Natural killer cell (primary cell): ENCODE measurements around the gene CAMP. TPM values are rescaled to one million over a fixed set of nuclear protein-coding genes. Genes with fewer than 3 reads are reported as not detected.
"Not testable (repeated sequence)": the region's sequence is repeated elsewhere in the genome, so short reads cannot be mapped to it uniquely, and the experiment has no call there.

Source experiments
- ATAC-seq, 3 donors: fragments of 150-1000 bp in 2 of 3; fragments of 200-7000 bp in 1 of 3; cut with Tn5 transposase; 1 replicate in 1 of 3; 2 replicates in 2 of 3; pipeline ENCODE4 v1.10.0; 2021; ENCODE audit warnings: mild to moderate bottlenecking in 2 of 3, moderate library complexity in 2 of 3
- DNase-seq, 2 donors: peaks; one replicate each; pipeline versions ENCODE4 v3.0.0 to v3.0.0-alpha.2; 2013 to 2021; ENCODE audit warnings: mixed read lengths in 1 of 2
- H3K27ac ChIP-seq: one replicate; pipeline ENCODE4 v1.5.1; 2013; ENCODE audit warnings: mild to moderate bottlenecking, low read length
- H3K27me3 ChIP-seq: one replicate; pipeline ENCODE4 v1.6.1; 2013; ENCODE audit warnings: low read length; ENCODE audit not compliant: control insufficient read depth, insufficient read depth
- H3K36me3 ChIP-seq: one replicate; pipeline ENCODE4 v1.6.1; 2013; ENCODE audit warnings: low read length; ENCODE audit not compliant: control insufficient read depth, insufficient read depth
- H3K4me1 ChIP-seq: one replicate; pipeline ENCODE4 v1.6.1; 2013; ENCODE audit warnings: low read length; ENCODE audit not compliant: control insufficient read depth, insufficient read depth
- H3K4me3 ChIP-seq: one replicate; pipeline ENCODE4 v1.5.1; 2013; ENCODE audit warnings: low read length
- H3K9me3 ChIP-seq: one replicate; pipeline ENCODE4 v1.6.1; 2013; ENCODE audit warnings: low read length; ENCODE audit not compliant: control insufficient read depth, insufficient read depth
- H3K27ac Mint-ChIP-seq, 2 donors: one replicate each; pipeline ENCODE4 v1.8.0; 2022; ENCODE audit warnings: mild to moderate bottlenecking in 2 of 2, mixed read lengths in 2 of 2, moderate library complexity in 1 of 2
- H3K27me3 Mint-ChIP-seq, 2 donors: one replicate each; pipeline ENCODE4 v1.8.0; 2022; ENCODE audit warnings: low read depth in 2 of 2, mixed read lengths in 2 of 2
- H3K36me3 Mint-ChIP-seq: one replicate; pipeline ENCODE4 v1.8.0; 2022; ENCODE audit warnings: mixed read lengths
- H3K4me1 Mint-ChIP-seq, 2 donors: one replicate each; pipeline ENCODE4 v1.8.0; 2022; ENCODE audit warnings: mixed read lengths in 2 of 2
- H3K4me3 Mint-ChIP-seq: one replicate; pipeline ENCODE4 v1.8.0; 2022; ENCODE audit warnings: mild to moderate bottlenecking, moderate library complexity, mixed read lengths
- H3K9me3 Mint-ChIP-seq, 2 donors: one replicate each; pipeline ENCODE4 v1.8.0; 2022; ENCODE audit warnings: mixed read lengths in 2 of 2
- CTCF ChIP-seq: fragments of 200-600 bp; IDR thresholded peaks from one replicate; pipeline ENCODE4 v1.8.0; 2022; ENCODE audit warnings: antibody characterized with exemption
- WGBS: methylation state at CpG from one replicate; pipeline ENCODE4 v1.1.7; 2013; ENCODE audit warnings: missing lambda C conversion rate; ENCODE audit not compliant: insufficient coverage; 5-methylcytosine and 5-hydroxymethylcytosine counted together
- intact Hi-C: fragments of 100-400 bp; cut with micrococcal nuclease; formaldehyde crosslinking; loops from one replicate; pipeline ENCODE4 v1.14.2; 2022
- total RNA-seq, 4 donors: library from RNA; stranded (reverse); fragments of 120-200 nt in 1 of 4; gene quantifications; one replicate each; pipeline versions ENCODE4 v1.2.3 to v1.2.4, GENCODE V29; 2013 to 2022

CAMP gene
- total RNA-seq, 3 donors from 2014 or later (not counting 1 experiment from before 2014, with no cell fraction given) = not detected

- Mint-ChIP-seq H3K4me1 (peaks cover 9 to 15% of the 10 kb centered on the region in 2 donors), H3K36me3 (peaks cover 11% of the 10 kb centered on the region), H3K4me3 (no peak overlapping the region), H3K27ac (peak overlapping the region in 1 of 2 donors; percentile 5), H3K9me3 (no peaks in the 10 kb centered on the region), H3K27me3 (no peaks in the 10 kb centered on the region)
- intact Hi-C loops = no loop called here
- no peak overlapping the region for H3K4me3 ChIP-seq
- DNase-seq (no peak), ATAC-seq (no peak)
- H3K27ac ChIP-seq = no peak overlapping the region
- no peaks in the 10 kb centered on the region for H3K9me3 ChIP-seq
- H3K36me3 ChIP-seq = peaks cover 21% of the 10 kb centered on the region
- no peak for TF ChIP-seq CTCF
- no peaks in the 10 kb centered on the region for H3K27me3 ChIP-seq
- H3K4me1 ChIP-seq = no peaks in the 10 kb centered on the region
- 87% methylated on average over 6 of the region's 8 CpGs for WGBS
Observed at GRCh38 chr3:48269592-48269991, 46.3 kb downstream of the CAMP start.

- H3K27ac Mint-ChIP-seq = peak overlapping the region in 1 of 2 donors; percentile 5
- peaks cover 9 to 15% of the 10 kb centered on the region in 2 donors for H3K4me1 Mint-ChIP-seq
- Histone ChIP-seq H3K4me1 (no peaks in the 10 kb centered on the region), H3K27me3 (no peaks in the 10 kb centered on the region), H3K36me3 (peaks cover 21% of the 10 kb centered on the region), H3K9me3 (no peaks in the 10 kb centered on the region), H3K4me3 (no peak overlapping the region), H3K27ac (no peak overlapping the region)
- H3K4me3 Mint-ChIP-seq = no peak overlapping the region
- peaks cover 11% of the 10 kb centered on the region for H3K36me3 Mint-ChIP-seq
- DNase-seq = no peak
- no peak for ATAC-seq
- no peaks in the 10 kb centered on the region for H3K27me3 Mint-ChIP-seq
- TF ChIP-seq CTCF = no peak
- intact Hi-C loops = no loop called here
- 92% methylated on average over 2 of the region's 2 CpGs for WGBS
- H3K9me3 Mint-ChIP-seq = no peaks in the 10 kb centered on the region
Observed at GRCh38 chr3:48270306-48270705, 47.0 kb downstream of the CAMP start.

- ATAC-seq, H3K27me3 ChIP-seq, DNase-seq, H3K4me3 ChIP-seq, H3K9me3 ChIP-seq, H3K4me1 ChIP-seq, intact Hi-C loops, H3K27ac ChIP-seq, H3K27ac Mint-ChIP-seq, H3K4me3 Mint-ChIP-seq, H3K27me3 Mint-ChIP-seq, H3K9me3 Mint-ChIP-seq: not testable (repeated sequence)
- peaks cover 17% of the 10 kb centered on the region for H3K36me3 ChIP-seq
- Mint-ChIP-seq H3K4me1 (peaks cover 9 to 15% of the 10 kb centered on the region in 2 donors), H3K36me3 (peaks cover 11% of the 10 kb centered on the region)
- 91% methylated on average over 10 of the region's 10 CpGs for WGBS
Observed at GRCh38 chr3:48271223-48271622, 47.9 kb downstream of the CAMP start.

DNA sequence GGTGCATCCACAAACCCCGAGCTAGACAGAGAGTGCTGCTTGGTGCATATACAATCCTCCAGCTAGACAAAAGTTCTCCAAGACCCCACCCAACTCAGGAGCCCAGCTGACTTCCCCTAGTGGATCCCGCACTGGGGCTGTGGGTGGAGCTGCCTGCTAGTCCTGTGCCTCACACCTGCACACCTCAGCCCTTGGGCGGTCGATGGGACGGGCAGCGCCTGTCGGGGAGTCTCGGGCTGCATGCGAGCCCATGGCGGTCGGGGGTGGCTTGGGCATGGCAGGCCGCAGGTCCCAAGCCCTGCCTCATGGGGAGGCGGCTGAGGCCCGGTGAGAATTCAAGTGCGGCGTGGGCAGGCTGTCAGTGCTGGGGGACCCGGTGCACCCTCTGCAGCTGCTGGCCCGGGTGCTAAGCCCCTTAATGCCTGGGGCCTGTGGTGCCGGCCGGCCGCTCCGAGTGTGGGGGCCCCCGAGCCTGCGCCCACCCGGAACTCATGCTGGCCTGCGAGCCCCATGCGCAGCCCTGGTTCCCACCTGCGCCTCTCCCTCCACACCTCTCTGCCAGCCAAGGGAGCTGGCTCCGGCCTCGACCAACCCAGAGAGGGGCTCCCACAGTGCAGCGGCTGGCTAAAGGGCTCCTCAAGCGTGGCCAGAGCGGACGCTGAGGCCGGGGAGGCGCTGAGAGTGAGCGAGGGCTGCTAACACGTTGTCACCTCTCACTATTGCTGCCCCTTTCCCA, 48.6 kb downstream of the CAMP start:
- no peak for TF ChIP-seq CTCF
- Mint-ChIP-seq H3K27ac (no peak overlapping the region), H3K9me3 (no peaks in the 10 kb centered on the region), H3K36me3 (peaks cover 11% of the 10 kb centered on the region), H3K4me1 (peaks cover 9 to 15% of the 10 kb centered on the region in 2 donors), H3K4me3 (no peak overlapping the region), H3K27me3 (no peaks in the 10 kb centered on the region)
- Histone ChIP-seq H3K4me1 (no peaks in the 10 kb centered on the region), H3K9me3 (no peaks in the 10 kb centered on the region), H3K36me3 (peaks cover 12% of the 10 kb centered on the region), H3K27me3 (no peaks in the 10 kb centered on the region), H3K27ac (no peak overlapping the region), H3K4me3 (no peak overlapping the region)
- intact Hi-C loops = no loop called here
- DNase-seq = no peak
- ATAC-seq = no peak
- WGBS = 96% methylated on average over 38 of the region's 38 CpGs
